Epithelial cell of alveolus of lung (primary cell): ENCODE results near the gene SLFN14. TPM values are rescaled to one million over a fixed set of nuclear protein-coding genes. Genes with fewer than 3 reads are reported as not detected.

Experiments
- total RNA-seq: library from RNA; depleted of rRNA; stranded (reverse); fragments of >200 nt; gene quantifications from 2 replicates; pipeline ENCODE4 v1.2.1, GENCODE V29; 2015

The SLFN14 gene
- total RNA-seq = not detected in 2 replicates

DNA sequence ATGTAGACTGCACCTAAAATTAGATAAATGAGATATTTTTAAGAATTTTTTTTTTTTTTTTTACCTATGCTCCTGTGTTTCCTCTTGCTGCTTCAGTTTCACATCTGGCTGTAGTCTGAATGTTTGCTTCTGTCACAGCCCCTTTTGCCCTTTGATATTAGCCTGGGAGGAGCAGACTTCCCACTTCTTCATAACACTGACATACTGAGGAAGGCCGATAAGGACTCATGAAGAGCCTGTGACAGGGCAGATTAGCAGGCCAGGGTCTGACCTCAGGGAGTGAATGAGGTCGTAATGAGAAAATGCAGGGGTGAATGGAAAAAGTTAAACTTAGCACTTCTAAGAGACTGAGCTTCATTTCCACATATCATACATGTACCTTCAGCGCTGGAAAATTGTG is at the start of gene SLFN14:
TSS of gene SLFN14 (minus strand) at position 117 of the 400 bp plus-strand sequence. CDS start 2,757 bp downstream, outside the sequence.

GRCh38 chr17:35587074-35587961 is 26.7 kb upstream of the SLFN14 start, which contains the start of gene AP2B1:
TSS of gene AP2B1 (plus strand) at chr17:35587322. CDS start at chr17:35594031, 6,709 bp downstream.

DNA sequence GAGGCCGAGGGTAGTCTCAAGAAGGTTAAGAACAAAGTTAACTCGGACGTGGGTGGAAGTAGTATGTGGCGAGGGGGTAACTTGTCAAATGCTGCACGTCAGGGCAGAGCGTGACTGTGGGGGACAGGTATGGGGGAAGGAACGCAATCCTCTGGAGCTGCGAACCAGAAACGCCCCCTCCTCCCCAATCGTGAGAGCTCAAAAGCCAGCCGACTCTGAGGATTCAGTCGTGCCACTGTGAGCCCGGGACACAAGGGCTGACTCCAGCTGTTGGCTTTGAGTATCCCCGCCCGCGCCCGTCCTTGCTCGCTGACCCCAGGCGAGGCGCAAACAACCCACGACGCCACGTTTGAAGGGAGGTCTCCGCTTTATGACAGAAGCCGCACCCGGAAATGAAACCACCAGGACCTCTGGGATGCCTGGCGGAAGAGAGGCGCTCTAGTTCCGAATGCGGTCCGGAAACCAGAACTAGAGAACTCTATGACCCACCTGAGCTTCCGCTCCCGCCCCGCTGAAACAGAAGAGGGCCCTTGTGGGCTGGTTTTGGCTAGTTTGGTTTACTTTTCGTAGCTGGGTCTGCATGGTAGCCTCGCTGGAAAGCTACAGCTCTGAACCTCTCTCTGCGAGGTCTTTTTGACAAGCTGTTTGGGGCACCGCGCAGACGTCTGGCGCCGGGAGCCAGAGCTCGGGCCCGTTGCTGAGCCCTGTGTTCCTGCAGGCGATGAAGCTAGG is 17.7 kb upstream of the SLFN14 start, which contains the start of gene PEX12:
TSS of gene PEX12 (minus strand) at position 375 of the 732 bp plus-strand sequence. CDS start 550 bp downstream, outside the sequence.

GRCh38 chr17:35537601-35538141 is 22.9 kb downstream of the SLFN14 start, which contains the start of gene SLFN12L:
TSS of gene SLFN12L (minus strand) at chr17:35537678. CDS start at chr17:35522364, 15,314 bp downstream.

Other genes starting within 250 kb of the SLFN14 start
- 36.2 and 64.8 TPM in 2 replicates for gene SLFN11, start 187.2 kb downstream of the SLFN14 start, total RNA-seq
- gene SLFN12, start 128.3 kb downstream of the SLFN14 start, total RNA-seq = 13.7 and 14.8 TPM in 2 replicates
- 1.8 and 2.6 TPM in 2 replicates for gene SLFN13, start 112.1 kb downstream of the SLFN14 start, total RNA-seq
- 0.13 TPM in 1 of 2 replicates, not detected in the other for gene SLFN12L, start 23.1 kb downstream of the SLFN14 start, total RNA-seq
- 4.7 and 6.7 TPM in 2 replicates for gene PEX12, start 17.8 kb upstream of the SLFN14 start, total RNA-seq
- gene AP2B1, start 26.5 kb upstream of the SLFN14 start, total RNA-seq = 80.9 and 86.1 TPM in 2 replicates
- gene RASL10B, start 170.8 kb upstream of the SLFN14 start, total RNA-seq = 4.0 and 11.3 TPM in 2 replicates
- not detected in 2 replicates for gene GAS2L2, start 192.4 kb upstream of the SLFN14 start, total RNA-seq
- gene C17orf50, start 200.1 kb upstream of the SLFN14 start, total RNA-seq = not detected in 2 replicates
- gene MMP28, start 234.8 kb upstream of the SLFN14 start, total RNA-seq = 0.13 TPM in 1 of 2 replicates, not detected in the other
- gene TAF15, start 248.7 kb upstream of the SLFN14 start, total RNA-seq = 25.0 and 40.4 TPM in 2 replicates